Activated T-helper 1 cell treated with Interleukin-2 at 50 U/mL for 16 hours (primary cell): ENCODE measurements around the gene PBX1.

Experiments used
- DNase-seq: peaks from one replicate; pipeline ENCODE4 v3.0.0-alpha.2; 2020; ENCODE audit warnings: low read depth

The PBX1 gene

DNA sequence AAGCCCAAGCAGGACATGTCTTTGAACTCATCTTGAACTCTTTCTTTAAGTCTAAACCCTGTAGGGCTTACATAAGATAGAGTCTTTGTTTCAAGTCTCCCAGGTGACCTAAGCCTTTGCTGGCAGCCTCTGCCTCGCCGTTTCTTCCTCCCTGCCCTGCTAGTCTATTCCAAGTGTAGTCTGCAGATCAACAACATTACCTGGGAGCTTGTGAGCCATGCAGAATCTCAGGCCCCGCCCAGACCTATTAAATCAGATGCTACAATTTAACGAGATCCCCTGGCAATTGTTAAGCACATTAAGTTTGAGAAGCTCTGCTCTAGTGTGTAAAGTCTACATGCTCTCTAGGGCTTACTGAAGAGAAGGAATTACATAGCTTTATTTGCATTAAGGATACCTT, 271.6 kb downstream of the PBX1 start:
- DNase-seq = no peak

DNA sequence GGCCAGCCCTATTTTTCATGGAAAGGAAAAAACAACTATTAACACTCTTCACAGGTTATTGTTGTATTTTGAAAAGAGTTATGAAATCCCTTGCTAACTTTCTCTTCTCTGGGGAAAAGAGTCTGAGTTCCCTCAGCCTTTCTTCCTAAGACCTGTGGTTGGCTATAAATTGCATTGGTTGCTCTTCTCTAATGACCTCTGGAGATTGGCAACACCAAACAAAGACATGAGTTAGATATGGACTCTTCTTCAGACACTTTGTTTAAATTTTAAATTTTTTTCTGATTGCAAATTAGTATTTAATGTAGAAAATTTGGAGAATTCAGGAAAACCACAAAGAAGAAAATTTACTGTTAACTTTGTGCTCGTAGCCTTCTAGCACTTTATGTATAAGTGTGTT, 275.7 kb downstream of the PBX1 start:
- DNase-seq = no peak

DNA sequence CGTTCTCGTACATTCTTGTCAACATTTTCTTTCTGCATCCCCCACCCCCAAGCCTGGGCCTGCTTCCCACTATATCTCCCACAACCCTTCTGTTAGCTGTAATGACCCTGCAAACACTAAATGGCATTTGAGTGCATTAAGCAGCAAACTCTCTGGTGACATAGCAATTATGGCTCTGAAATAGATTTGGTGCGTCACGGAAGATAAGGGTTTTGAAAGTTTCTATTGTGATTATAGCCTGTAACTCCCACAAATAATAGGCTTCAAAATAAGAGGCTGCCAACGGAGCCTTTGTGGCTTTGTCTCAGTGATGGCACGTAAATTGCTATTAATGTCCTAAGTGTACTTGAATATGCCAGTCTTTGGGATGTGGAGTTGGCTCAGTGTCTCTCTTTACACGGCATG, 277.6 kb downstream of the PBX1 start:
- no peak for DNase-seq

DNA sequence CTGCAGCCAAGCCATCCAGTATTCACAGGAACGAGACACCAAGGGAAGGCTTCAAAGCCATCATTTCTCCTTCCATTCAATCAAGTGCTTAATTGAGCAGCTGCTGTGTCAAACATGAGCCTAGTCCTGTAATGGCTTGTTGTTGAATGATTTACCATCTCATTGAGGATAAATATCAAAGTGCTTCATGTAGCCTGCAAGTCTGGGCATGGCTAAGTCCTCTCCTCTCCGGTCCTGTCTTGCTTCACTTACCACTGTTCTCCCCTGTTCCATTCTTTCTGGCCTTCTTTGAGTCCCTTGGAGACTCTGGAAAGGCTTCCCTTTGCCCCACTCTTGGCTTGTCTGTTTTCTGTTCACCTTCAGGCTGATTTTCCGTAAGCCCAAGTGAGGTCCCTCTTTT, 279.8 kb downstream of the PBX1 start:
- DNase-seq = no peak

DNA sequence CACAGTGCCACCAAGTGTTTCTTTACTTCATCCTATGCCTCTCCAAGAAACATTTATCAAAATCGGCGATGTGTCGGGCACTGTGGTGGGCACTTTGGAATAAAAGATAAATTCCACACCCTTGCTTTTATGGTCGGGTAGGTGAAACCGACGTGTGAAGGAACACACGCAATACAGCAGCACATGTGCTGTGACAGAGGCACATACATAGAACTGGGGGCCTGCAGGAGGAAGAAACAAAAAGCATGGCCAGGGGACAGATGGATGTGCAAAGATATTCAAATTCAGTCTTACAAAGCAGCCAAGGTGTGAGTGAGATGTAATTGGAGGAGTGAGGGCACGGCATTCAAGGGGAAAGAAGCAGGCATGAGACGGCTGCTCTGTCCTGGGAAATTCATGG, 282.0 kb downstream of the PBX1 start:
- no peak for DNase-seq

DNA sequence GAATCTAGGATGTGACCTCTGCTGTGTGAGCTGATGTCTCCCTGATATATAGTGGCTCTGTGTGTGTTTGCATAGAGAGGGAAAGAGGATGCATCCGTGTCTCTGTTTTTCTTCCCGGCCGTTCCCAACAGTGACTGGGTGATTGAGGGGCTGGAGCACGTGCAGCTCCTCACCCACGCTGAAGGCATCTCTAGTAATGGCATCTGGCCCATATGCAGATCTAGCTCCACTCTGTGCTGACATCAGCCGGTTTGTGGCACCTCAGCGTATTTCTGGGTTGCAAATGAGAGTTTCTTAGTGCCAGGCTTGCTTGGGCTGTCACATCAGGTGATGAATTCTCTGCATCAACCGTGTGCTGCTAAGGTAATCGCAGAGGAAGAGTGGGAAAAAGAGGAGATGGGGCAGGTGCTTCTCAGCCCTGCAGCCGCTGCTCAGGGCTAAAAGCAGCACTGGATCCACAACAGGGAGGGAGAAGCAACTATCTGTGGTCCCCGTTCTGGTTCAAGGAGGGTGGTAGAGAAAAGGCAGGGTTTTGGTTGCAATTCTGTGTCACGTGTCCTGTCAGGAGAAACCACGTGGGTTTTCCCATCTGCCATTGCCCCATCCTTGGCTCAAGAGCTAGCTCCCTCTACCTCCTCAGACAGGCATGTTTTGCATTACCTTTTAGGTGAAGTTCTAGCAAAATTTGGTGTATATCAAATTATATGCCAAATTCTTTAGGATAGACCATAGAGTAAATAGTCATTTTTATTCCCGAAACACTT, 282.9 kb downstream of the PBX1 start:
- no peak for DNase-seq

DNA sequence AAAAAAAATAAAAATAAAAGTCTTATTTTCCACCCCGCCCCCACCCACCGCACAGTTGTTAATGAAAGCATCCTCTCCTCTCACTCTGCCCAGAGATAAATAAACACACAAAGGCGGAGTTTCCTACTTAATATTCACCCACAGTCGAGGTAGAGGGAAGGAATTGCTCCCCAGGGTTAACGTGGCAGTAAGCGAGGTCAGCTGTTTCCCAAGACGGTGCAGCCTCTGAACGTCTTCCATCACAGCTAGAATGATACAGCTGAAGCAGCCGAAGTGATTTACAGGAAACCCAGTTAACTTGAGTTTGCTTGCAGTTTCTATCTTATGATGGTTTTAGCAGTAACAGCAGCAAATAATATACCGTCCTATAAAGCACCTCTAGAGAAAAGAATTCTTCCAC, 283.9 kb downstream of the PBX1 start:
- no peak for DNase-seq

DNA sequence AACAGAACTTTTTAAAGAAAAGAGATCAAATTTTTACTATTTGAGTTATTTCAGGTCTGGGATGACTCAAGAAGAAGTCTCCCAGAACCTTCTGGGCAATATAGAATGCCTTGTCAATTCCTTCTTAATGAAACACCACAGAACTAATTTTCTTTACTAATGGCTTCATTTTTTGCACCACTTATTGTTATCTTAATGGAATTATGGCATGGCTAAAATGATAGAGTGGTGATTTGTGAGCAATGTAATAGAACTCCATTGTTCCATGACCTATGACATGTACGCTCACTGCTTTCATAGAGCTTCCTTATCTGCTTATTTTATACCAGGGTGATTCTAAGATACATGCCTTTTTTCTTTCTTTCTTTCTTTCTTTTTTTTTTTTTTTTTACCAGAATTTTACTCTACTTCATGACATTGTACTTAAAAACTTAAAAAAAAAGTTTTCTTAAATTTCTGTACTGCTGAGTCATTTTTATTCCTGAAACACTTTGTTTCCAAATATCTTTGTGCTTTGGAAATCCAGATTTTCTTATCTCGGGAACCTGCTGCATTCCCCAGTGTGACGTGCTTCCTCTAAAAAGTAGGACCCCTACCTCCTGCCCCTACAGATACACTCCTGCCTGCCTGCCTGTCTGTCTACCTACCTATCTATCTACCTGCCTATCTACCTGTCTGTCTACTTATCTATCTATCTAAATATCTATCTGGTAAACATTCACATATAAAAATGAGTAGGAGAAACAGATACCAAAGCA, 284.9 kb downstream of the PBX1 start:
- no peak for DNase-seq

DNA sequence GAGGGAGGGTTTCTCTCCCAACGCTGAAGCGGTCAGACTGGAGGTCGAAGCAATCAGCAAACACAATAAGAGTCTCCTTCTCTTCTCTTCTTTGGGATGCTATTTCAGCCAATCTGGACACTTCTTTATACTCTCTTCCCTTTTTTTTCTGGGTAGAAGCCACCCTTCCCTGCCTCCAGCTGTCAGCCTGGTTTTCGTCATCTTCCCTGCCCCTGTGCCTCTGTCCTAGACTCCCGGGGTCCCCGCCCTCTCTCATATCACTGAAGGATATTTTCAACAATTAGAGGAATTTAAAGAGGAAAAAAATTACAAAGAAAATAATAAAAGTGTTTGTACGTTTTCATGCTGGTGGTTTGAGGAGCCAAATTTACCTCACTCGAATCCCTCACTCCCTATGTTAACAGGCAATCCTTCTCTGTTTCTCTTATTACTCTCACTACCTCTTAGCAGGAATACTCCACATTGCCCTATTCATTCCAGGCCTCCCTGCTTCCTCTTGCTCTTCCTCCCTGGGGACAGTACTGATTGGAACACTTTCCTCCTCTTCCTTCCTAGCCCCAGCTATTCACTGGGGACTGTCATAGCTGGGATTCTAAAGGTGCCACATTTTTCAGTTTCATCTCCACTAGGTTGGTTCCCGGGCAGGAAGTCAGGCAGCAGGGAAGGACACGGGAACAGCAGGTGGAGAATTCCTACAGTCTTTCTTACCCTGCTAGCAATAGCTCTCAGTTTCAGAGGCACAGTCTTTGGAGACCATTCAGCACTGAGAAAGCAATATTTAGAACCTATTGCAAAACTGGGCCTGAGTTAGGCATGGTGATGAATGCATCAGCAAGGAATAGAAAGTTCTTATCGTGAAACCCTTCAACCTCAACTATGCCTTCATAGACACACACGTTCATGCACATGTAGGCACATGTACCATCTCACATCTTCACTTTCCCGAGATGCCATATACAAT, 288.0 kb downstream of the PBX1 start:
- no peak for DNase-seq

DNA sequence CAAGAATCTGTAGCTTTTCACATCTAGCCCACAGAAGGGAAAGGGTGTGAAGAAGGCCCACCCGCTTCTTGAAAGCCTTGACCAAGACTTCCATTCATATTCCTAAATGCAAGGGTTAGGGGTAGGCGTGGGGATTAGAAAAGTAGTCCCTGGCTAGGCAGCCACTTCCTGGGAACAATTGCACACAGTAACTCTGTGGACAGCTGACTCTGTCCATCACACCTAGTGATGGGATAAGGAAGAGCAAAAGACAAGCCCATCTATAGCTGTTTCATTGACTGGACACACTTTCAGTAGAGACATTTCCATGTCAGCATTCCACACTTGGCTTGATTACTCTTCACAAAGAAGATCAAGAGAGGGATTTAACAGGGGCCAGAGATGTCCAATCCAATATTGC, 294.2 kb downstream of the PBX1 start:
- DNase-seq = no peak

DNA sequence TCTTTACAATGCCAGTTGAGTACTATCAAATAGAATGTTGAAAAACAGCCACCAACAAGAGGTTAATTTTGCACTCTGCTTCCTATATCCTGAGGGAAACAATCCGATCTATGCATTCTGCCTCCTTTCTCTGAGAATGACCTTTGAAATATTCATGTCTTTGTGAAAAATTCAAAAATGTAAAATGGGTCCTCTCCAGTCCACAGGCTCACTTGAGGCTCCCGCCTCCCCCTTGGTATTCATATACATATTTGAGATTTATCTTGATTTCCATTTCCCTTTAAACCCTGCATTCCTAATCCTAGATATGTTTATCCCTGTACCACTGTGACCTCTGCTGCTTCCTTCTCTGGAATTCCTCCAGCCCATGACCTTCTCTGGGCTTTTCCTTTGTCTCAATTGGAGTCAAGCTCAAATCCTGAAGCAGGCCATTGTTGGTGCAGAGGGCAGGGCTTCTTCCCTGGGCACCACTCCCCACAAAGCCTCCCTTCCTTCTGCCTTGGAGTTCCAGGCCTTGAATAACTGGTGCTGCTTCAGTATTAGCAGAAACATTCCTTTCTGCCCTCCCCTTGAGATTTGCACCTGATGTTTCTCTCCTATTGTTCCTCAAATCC, 296.8 kb downstream of the PBX1 start:
- DNase-seq = no peak

DNA sequence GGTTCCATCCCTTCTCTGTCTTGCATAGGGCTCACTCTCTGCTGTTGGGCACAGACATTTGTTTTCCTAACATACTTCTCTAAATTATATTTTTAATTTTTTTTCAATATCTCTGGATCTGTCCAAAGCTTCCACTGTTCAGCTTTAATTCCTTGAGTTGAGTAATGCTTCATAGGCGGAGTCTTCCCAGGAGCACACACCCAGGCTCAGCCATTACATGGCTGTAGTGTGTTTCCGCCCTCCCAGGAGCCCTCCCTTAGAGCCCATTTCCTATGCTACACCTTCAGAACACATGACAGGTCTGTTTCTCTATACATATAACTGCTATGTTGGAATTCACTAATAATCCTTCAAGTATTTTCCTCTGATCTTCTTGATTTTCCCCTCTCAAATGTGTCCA, 297.4 kb downstream of the PBX1 start:
- no peak for DNase-seq

DNA sequence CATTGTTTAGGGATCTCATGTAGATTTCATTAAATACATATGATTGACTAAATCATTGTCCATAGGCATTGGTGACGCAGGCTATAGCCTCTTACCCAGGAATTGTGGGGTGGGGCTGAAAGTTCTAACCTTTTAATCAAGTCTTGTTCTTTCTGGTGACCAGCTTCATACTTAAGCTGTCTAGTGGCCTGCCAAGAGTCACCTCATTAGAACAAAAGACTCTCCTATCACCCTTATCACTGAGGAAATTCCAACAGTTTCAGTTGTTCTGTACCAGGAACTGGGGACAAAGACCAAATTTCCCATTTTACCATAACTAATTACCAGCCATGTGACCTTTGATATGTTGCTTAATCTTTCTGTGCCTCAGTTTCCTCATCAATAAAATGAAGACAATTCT, 298.5 kb downstream of the PBX1 start:
- no peak for DNase-seq

DNA sequence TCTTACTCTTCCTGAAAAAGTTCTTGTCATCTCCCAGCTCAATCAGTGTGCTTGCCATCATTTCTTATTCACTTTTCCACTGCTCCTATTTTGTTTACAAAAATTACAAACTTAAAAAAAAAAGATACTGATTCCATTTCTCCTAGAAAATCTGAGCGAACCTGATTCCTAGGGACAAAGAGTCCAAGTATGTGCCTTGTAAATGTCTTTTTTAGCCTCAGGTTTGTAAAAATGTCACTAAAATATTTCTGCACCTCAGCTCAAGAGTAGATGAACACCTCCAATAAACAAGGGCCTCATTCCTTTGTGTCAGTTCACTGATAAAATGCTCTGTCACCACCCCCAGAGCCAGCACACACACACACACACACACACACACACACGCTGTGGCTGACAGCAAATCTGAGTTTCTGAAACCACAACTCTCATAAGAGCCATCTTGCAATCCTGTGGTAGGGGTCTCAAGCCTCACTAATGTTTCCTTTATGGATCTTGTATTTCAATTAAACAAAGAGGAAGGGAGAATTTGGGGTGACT, 299.2 kb downstream of the PBX1 start:
- no peak for DNase-seq

DNA sequence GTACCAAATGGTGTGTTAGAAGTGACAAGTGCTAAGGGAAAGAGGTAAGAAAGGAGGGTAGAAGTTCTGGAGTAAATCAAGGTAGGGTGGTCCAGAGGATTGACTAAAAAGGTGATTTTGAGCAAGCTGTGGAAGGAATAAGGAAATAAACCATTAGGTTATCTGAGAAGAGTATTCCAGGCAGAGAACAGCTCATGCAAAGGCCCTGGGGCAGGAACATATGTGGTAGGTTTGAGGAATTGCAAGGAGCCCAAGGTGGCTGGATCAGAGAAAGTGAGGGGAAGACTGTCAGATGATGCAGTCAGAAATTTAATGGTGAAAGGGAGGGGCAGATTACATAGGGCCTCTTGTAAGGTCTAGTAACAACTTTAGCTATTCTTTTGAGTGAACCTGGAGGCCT, 302.6 kb downstream of the PBX1 start:
- no peak for DNase-seq

DNA sequence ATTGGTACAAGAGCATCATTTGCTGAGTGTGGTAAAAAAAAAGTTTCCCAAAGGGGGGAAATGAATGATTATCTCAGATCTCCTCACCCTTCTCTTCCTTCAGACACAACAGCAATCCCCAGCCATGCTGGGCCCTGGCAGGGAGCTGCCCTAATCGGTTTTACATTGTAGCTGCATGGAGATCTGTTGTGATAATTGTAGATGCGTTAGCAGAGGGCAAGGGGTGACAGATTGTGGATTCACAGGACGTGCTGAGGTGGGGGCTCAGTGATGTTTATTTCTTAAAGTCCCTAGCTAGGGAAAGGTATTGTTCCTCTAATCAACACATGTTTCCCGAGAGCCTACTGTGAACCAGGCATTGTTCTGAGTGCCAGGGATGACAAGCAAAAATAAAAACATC, 304.1 kb downstream of the PBX1 start:
- no peak for DNase-seq

DNA sequence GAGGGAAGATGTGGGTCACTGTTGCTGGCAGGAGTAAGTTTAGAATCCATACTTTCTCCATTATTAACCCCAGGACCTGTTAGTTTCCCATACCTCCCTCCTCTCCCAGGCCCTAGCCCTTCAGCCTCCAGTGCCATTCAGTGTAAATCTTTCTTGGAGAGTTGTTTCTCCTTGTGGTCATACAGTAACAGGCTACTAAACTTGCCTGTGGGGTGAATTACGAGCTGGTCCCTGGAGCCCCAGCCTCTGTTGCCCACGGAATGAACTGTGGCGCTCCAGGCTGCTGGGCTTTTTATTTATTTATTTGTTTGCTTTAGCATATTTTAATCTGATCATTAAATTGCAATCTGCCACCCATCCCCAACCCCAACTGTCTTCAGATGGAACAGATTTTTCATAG, 305.2 kb downstream of the PBX1 start:
- no peak for DNase-seq

DNA sequence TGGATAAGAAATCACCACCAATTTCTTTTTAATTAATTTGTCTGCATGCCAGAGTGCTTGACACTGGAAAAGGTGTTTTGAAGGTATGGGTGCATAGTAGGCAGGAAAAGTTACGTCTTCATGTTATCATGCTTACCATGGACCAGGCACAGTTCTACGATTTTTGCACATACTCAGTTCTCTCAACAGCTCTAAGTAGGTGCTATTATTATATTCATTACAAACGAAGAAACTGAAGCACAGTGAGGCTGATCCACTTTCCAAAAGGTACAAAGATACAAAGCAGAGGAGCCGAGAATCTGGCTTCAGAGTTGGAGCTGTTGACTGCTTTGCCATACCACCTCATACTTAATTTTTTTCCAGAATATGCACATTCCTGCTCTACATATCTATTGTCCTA, 306.4 kb downstream of the PBX1 start:
- no peak for DNase-seq

DNA sequence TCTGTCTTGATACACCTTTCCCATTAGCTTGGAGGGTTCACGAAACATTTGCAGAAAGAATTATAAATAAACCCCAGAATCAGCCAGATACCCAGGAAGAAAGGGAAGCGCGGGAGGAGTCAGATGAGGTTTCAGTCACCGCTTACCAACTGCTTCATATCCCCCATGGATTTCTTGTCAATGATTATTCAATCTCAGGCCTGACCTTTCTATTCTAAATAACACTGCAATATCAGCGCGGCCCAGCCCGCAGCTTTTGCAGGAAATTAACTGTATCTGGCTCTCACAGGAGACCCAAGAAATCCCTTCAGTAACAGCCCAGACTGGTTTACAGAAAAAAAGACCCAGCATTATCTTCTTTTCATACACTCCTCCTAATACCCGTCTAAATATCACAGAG, 308.6 kb downstream of the PBX1 start:
- no peak for DNase-seq

DNA sequence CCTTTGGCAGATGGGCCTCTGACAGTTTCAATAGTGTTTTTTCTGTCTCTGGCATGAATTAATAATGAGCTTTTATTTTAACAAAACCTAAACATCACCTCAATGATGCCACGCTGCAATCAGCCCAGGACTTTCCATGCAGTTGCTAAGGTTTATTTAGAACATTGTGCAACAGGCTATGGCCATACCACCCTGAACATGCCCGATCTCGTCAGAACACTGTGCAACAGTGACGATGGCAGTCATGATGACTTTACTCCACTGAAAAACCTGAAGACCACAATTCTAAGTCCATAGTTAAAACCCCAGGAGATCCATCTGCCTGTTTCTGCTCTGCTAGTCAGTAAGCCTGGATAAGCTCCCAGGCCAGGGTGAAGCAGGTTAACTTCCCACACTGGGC, 310.0 kb downstream of the PBX1 start:
- DNase-seq = no peak

DNA sequence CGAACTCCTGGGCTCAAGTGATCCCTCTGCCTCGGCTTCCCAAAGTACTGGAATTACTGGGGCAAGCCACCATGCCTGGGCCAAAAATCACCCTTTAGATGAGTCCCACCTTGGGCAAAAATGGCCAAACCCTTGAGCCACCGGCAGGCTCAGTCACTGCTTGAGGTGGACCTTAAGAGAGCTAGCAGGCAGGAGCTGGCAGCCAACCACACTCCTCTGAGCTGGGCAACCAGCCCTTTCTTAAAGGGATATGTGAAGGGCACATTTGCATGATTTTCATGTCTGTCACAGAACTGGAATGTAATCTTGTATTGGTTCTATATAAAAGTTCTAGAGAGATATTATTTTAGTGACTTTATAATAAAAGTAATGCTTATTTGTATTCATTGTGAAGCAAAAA, 316.5 kb downstream of the PBX1 start:
- DNase-seq = no peak
